WTC11 (cell line): ENCODE data around the gene SEZ6L. TPM values are rescaled to one million over a fixed set of nuclear protein-coding genes. Genes with fewer than 3 reads are reported as not detected.
A peak's percentile ranks its signal among the peaks of the same experiment; 100 is the strongest.

ENCODE experiments used
- ATAC-seq: fragments of 200-7000 bp; cut with Tn5 transposase; 2 replicates; pipeline ENCODE4 v1.10.0; 2021; ENCODE audit warnings: mild to moderate bottlenecking, moderate library complexity
- CTCF ChIA-PET: fragments of 300-600 bp; sonication (Branson Sonifier 250); formaldehyde crosslinking; loops from one replicate; lab custom pipeline; 2021; ENCODE audit warnings: antibody characterized with exemption; lab: Charles Lee
- POLR2A ChIA-PET: fragments of 350-600 bp; sonication (Branson Sonifier 250); formaldehyde crosslinking; loops from one replicate; lab custom pipeline; 2021; ENCODE audit warnings: antibody characterized with exemption; lab: Charles Lee
- DNase-seq: peaks from one replicate; pipeline ENCODE4 v3.0.0; 2021; ENCODE audit warnings: low spot score
- H3K27ac Mint-ChIP-seq: 2 replicates; pipeline ENCODE4 v1.8.0; 2021; ENCODE audit warnings: mixed read lengths
- H3K27me3 Mint-ChIP-seq: 2 replicates; pipeline ENCODE4 v1.8.0; 2021; ENCODE audit warnings: low read depth, mild to moderate bottlenecking, moderate library complexity, mixed read lengths
- H3K36me3 Mint-ChIP-seq: 2 replicates; pipeline ENCODE4 v1.8.0; 2021; ENCODE audit warnings: mixed read lengths
- H3K4me1 Mint-ChIP-seq: 2 replicates; pipeline ENCODE4 v1.8.0; 2022; ENCODE audit warnings: mixed read lengths
- H3K4me3 Mint-ChIP-seq: 2 replicates; pipeline ENCODE4 v1.8.0; 2021; ENCODE audit warnings: mild to moderate bottlenecking, moderate library complexity, mixed read lengths
- H3K9me3 Mint-ChIP-seq: 2 replicates; pipeline ENCODE4 v1.8.0; 2021; ENCODE audit warnings: mixed read lengths
- CBFB ChIP-seq: sonication (generic); formaldehyde crosslinking; IDR thresholded peaks from 2 replicates; pipeline ENCODE4 v1.8.1; 2022; ENCODE audit warnings: mild to moderate bottlenecking, low read depth, missing genetic modification reagents
- IRF2 ChIP-seq: sonication (generic); formaldehyde crosslinking; IDR thresholded peaks from 2 replicates; pipeline ENCODE4 v1.8.0; 2022; ENCODE audit warnings: low read depth, missing genetic modification reagents, borderline replicate concordance
- NFATC4 ChIP-seq: fragments of 250-450 bp; sonication (Bioruptor Pico); IDR thresholded peaks from 2 replicates; pipeline ENCODE4 v1.9.0; 2021; ENCODE audit warnings: mild to moderate bottlenecking
- NFYB ChIP-seq: sonication (generic); formaldehyde crosslinking; conservative IDR thresholded peaks from 2 replicates; pipeline ENCODE4 v1.8.0; 2022; ENCODE audit warnings: low read depth, missing genetic modification reagents
- NR1H2 ChIP-seq: sonication (generic); formaldehyde crosslinking; IDR thresholded peaks from 2 replicates; pipeline ENCODE4 v1.9.0; 2021; ENCODE audit warnings: mild to moderate bottlenecking, moderate library complexity, missing genetic modification reagents
- PRRX2 ChIP-seq: fragments of 250-450 bp; sonication (Bioruptor Pico); IDR thresholded peaks from 2 replicates; pipeline ENCODE4 v1.8.0; 2021; ENCODE audit warnings: mild to moderate bottlenecking
- RELA ChIP-seq: sonication (generic); formaldehyde crosslinking; IDR thresholded peaks from 2 replicates; pipeline ENCODE4 v1.8.1; 2022; ENCODE audit warnings: missing genetic modification reagents, mild to moderate bottlenecking, borderline replicate concordance
- ZNF317 ChIP-seq: sonication (generic); formaldehyde crosslinking; IDR thresholded peaks from 2 replicates; pipeline ENCODE4 v1.8.1; 2023; ENCODE audit warnings: low read depth, mild to moderate bottlenecking, moderate library complexity, missing genetic modification reagents, borderline replicate concordance
- ZNF396 ChIP-seq: fragments of 250-450 bp; sonication (Bioruptor Pico); IDR thresholded peaks from 2 replicates; pipeline ENCODE4 v1.8.0; 2021; ENCODE audit warnings: mild to moderate bottlenecking, moderate library complexity, borderline replicate concordance
- total RNA-seq: library from RNA; stranded (reverse); gene quantifications from 3 replicates; pipeline ENCODE4 v1.2.3, GENCODE V29; 2021
- TF ChIP-seq, protein P1 (sequence below): sonication (generic); formaldehyde crosslinking; IDR thresholded peaks from 2 replicates; pipeline ENCODE4 v1.8.1; 2023; ENCODE audit warnings: mild to moderate bottlenecking, missing genetic modification reagents, moderate library complexity
- TF ChIP-seq, protein P2 (sequence below): sonication (generic); formaldehyde crosslinking; IDR thresholded peaks from 2 replicates; pipeline ENCODE4 v1.8.0; 2022; ENCODE audit warnings: mild to moderate bottlenecking, missing genetic modification reagents
- TF ChIP-seq, protein P3 (sequence below): fragments of 250-450 bp; sonication (Bioruptor Pico); IDR thresholded peaks from 2 replicates; pipeline ENCODE4 v1.9.0; 2021; ENCODE audit warnings: mild to moderate bottlenecking
- TF ChIP-seq, protein P4 (sequence below): sonication (generic); formaldehyde crosslinking; IDR thresholded peaks from 2 replicates; pipeline ENCODE4 v1.8.1; 2023; ENCODE audit warnings: mild to moderate bottlenecking, missing genetic modification reagents, moderate library complexity
- TF ChIP-seq, protein P5 (sequence below): sonication (generic); formaldehyde crosslinking; IDR thresholded peaks from 2 replicates; pipeline ENCODE4 v1.8.0; 2022; ENCODE audit warnings: mild to moderate bottlenecking, missing genetic modification reagents

The SEZ6L gene
- total RNA-seq, 1 experiment from 2014 or later, result 0.57 TPM

DNA sequence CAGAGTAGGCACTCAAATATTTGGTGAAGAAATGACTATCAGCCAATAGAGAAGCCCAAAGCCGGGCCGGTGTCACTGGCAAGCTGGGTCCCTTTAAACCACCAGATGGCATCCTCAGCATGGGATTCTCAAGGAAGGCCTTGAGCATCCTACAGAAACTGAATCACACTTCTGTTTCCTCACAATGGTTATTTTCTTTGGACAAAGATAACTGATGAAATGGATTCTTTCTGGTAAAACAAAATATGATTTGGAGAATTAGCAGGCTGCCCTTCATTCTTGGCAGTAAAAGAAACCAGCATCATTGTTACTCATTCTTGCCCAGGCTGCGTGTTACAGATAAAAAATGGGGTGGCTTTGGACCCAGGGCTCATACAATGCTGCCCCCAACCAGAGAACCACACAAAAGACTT, 229.5 kb downstream of the SEZ6L start:
- peaks cover 6% of the 10 kb centered on the region; the same call in 1 of the 2 replicates for H3K4me1 Mint-ChIP-seq
- H3K27me3 Mint-ChIP-seq, result peaks cover 3% of the 10 kb centered on the region; the same call in 1 of the 2 replicates
- DNase-seq, result peak; percentile 55
- TF ChIP-seq, protein P1, sequence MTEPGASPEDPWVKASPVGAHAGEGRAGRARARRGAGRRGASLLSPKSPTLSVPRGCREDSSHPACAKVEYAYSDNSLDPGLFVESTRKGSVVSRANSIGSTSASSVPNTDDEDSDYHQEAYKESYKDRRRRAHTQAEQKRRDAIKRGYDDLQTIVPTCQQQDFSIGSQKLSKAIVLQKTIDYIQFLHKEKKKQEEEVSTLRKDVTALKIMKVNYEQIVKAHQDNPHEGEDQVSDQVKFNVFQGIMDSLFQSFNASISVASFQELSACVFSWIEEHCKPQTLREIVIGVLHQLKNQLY (CRISPR knock-in tag), result no peak
- TF ChIP-seq PRRX2 (CRISPR knock-in tag), result no peak
- no peak for TF ChIP-seq RELA (CRISPR knock-in tag)
- no peak for TF ChIP-seq ZNF396 (CRISPR knock-in tag)
- TF ChIP-seq, protein P2, sequence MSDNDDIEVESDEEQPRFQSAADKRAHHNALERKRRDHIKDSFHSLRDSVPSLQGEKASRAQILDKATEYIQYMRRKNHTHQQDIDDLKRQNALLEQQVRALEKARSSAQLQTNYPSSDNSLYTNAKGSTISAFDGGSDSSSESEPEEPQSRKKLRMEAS, result no peak
- no peak for TF ChIP-seq CBFB (CRISPR knock-in tag)
- TF ChIP-seq, protein P3, sequence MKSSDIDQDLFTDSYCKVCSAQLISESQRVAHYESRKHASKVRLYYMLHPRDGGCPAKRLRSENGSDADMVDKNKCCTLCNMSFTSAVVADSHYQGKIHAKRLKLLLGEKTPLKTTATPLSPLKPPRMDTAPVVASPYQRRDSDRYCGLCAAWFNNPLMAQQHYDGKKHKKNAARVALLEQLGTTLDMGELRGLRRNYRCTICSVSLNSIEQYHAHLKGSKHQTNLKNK, result no peak
- no peak for TF ChIP-seq NFATC4 (CRISPR knock-in tag)
- no peak for TF ChIP-seq NR1H2
- TF ChIP-seq, protein P4, sequence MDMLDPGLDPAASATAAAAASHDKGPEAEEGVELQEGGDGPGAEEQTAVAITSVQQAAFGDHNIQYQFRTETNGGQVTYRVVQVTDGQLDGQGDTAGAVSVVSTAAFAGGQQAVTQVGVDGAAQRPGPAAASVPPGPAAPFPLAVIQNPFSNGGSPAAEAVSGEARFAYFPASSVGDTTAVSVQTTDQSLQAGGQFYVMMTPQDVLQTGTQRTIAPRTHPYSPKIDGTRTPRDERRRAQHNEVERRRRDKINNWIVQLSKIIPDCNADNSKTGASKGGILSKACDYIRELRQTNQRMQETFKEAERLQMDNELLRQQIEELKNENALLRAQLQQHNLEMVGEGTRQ (CRISPR knock-in tag), result no peak
- TF ChIP-seq, all 79 proteins: peak for 0
- ChIA-PET CTCF (interaction anchor here (1.0 to 1.7 kb wide), 4 partner anchors 21 to 280 kb away, joined by 4 to 11 read pairs (median 5); no protein-coding TSS in a partner anchor), POLR2A (no interaction called here)
- Mint-ChIP-seq H3K36me3 (no peaks in the 10 kb centered on the region), H3K4me3 (no peak overlapping the region), H3K27ac (no peak overlapping the region), H3K9me3 (peaks cover 3% of the 10 kb centered on the region; the same call in 1 of the 2 replicates)
- peak; percentile 77 for ATAC-seq

DNA sequence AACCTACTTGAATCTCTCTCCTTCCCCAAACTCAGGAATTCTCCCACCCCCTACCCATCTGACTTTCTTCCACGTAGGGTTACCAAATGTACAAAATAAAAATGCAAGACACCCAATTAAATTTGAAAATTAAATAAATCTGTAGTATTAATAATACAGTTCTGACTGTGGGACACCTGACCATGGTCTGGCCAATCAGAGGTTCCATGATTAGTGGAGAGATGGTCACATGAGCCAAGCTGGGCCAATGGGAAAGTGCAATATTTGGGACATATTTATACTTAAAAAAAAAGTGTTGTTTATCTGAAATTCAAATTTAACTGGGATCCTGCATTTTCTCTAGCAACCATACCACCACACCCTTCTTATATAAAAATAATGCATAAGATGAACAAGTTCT, 230.0 kb downstream of the SEZ6L start:
- peaks cover 6% of the 10 kb centered on the region; the same call in 1 of the 2 replicates for H3K4me1 Mint-ChIP-seq
- DNase-seq (no peak), ATAC-seq (no peak)
- ChIA-PET POLR2A (no interaction called here), CTCF (interaction anchor here (0.7 to 1.7 kb wide), 6 partner anchors 21 to 280 kb away, joined by 3 to 11 read pairs (median 5); no protein-coding TSS in a partner anchor)
- no peak overlapping the region for H3K27ac Mint-ChIP-seq
- H3K4me3 Mint-ChIP-seq, result no peak overlapping the region
- H3K27me3 Mint-ChIP-seq, result peaks cover 3% of the 10 kb centered on the region; the same call in 1 of the 2 replicates
- H3K36me3 Mint-ChIP-seq, result no peaks in the 10 kb centered on the region
- H3K9me3 Mint-ChIP-seq, result peaks cover 3% of the 10 kb centered on the region; the same call in 1 of the 2 replicates
- TF ChIP-seq, protein P4 (CRISPR knock-in tag), result peak; percentile 60
- TF ChIP-seq, protein P5, sequence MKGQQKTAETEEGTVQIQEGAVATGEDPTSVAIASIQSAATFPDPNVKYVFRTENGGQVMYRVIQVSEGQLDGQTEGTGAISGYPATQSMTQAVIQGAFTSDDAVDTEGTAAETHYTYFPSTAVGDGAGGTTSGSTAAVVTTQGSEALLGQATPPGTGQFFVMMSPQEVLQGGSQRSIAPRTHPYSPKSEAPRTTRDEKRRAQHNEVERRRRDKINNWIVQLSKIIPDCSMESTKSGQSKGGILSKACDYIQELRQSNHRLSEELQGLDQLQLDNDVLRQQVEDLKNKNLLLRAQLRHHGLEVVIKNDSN (CRISPR knock-in tag), result peak; percentile 35; the same call in 1 of the 2 replicates
- TF ChIP-seq ZNF317, result no peak

DNA sequence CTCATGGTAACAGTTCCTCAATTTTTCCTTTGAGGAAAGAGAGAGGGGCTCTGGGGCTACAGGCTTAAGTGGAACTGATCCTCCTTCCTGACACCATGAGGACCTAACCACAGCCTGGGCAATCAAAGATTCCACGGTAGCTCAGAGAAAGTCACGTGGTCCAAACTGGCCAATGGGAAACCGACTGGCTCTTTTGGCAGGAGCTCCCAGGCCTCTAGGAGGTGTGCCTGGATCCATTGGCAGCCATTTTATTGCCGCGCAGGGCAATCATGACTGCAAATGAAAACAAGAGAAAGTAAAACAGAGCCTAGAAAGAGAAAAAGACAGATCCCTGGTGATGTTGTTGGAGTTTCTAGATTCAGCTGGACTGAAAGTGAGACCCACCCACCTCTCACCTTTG, 232.5 kb downstream of the SEZ6L start:
- Mint-ChIP-seq H3K36me3 (no peaks in the 10 kb centered on the region), H3K4me3 (no peak overlapping the region), H3K27me3 (peaks cover 8% of the 10 kb centered on the region; the same call in 1 of the 2 replicates), H3K4me1 (peaks cover 12% of the 10 kb centered on the region), H3K9me3 (peaks cover 7% of the 10 kb centered on the region; the same call in 1 of the 2 replicates), H3K27ac (no peak overlapping the region)
- POLR2A ChIA-PET, result interaction anchor here (0.5 kb wide), 1 partner anchor 13 kb away, joined by 6 read pairs; no protein-coding TSS in a partner anchor
- 0 out of 2 replicates have a peak, but pooled peaks have one; percentile 23 for TF ChIP-seq NFYB (CRISPR knock-in tag)
- TF ChIP-seq IRF2 (CRISPR knock-in tag), result no peak
- TF ChIP-seq, protein P4 (CRISPR knock-in tag), result peak; percentile 64
- CTCF ChIA-PET, result interaction anchor here (0.9 to 1.8 kb wide), 5 partner anchors 18 to 264 kb away, joined by 3 to 6 read pairs (median 3); no protein-coding TSS in a partner anchor
- ATAC-seq (0 out of 2 replicates have a peak, but pooled peaks have one; percentile 32), DNase-seq (no peak)
